Chondrocyte (in vitro differentiated cells): ENCODE measurements around the gene ANO1. TPM values are rescaled to one million over a fixed set of nuclear protein-coding genes. Genes with fewer than 3 reads are reported as not detected.

Source experiments
- DNase-seq: peaks from one replicate; pipeline ENCODE4 v3.0.0; 2021; ENCODE audit warnings: mixed read lengths, low spot score
- H3K27ac Mint-ChIP-seq: one replicate; pipeline ENCODE4 v1.8.0; 2021; ENCODE audit warnings: mild to moderate bottlenecking, moderate library complexity, mixed read lengths; ENCODE audit not compliant: unreplicated experiment
- H3K27me3 Mint-ChIP-seq: 2 replicates; pipeline ENCODE4 v1.8.0; 2021; ENCODE audit warnings: low read depth, mixed read lengths
- H3K36me3 Mint-ChIP-seq: 2 replicates; pipeline ENCODE4 v1.8.0; 2021; ENCODE audit warnings: low read depth, mixed read lengths
- H3K4me1 Mint-ChIP-seq: 2 replicates; pipeline ENCODE4 v1.8.0; 2021; ENCODE audit warnings: low read depth, mild to moderate bottlenecking, mixed read lengths
- H3K4me3 Mint-ChIP-seq: one replicate; pipeline ENCODE4 v1.8.0; 2021; ENCODE audit warnings: mild to moderate bottlenecking, moderate library complexity, mixed read lengths; ENCODE audit not compliant: unreplicated experiment
- H3K9me3 Mint-ChIP-seq: 2 replicates; pipeline ENCODE4 v1.8.0; 2021; ENCODE audit warnings: low read depth, mixed read lengths
- CTCF ChIP-seq: fragments of 200-600 bp; sonication (generic); IDR thresholded peaks from 2 replicates; pipeline ENCODE4 v1.5.0; 2021; ENCODE audit warnings: antibody characterized with exemption, mild to moderate bottlenecking, moderate library complexity
- total RNA-seq: library from RNA; stranded (reverse); gene quantifications from 3 replicates; pipeline ENCODE4 v1.2.1, GENCODE V29; 2021

ANO1 gene
- total RNA-seq, 1 donor from 2014 or later: 1.5 TPM

DNA sequence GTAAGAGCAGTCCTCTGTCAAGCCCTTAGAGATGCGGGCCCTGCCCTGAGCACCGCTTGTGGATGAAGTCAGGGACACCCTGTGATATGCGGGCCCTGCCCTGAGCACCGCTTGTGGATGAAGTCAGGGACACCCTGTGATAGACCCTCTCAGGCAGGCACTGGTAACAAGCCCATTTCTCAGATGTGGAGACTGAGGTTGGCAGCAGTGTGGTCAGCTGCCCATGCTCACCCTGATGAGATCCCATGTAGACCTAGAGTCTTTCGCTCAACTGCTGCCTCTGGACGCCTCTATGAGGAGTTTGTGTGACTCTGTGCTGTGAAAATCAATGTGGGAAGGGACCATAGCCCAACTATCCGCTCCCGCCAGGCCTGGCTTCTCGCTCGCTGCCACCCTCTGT lies 66.1 kb downstream of the ANO1 start:
- no peak for TF ChIP-seq CTCF
- no peak overlapping the region for H3K27ac Mint-ChIP-seq
- H3K36me3 Mint-ChIP-seq: no peaks in the 10 kb centered on the region
- no peak for DNase-seq
- peaks cover 17% of the 10 kb centered on the region for H3K4me1 Mint-ChIP-seq
- H3K9me3 Mint-ChIP-seq: no peaks in the 10 kb centered on the region
- H3K4me3 Mint-ChIP-seq: no peak overlapping the region
- H3K27me3 Mint-ChIP-seq: peaks cover 26% of the 10 kb centered on the region

GRCh38 chr11:70145071-70145470 lies 67.0 kb downstream of the ANO1 start:
- Mint-ChIP-seq H3K9me3 (no peaks in the 10 kb centered on the region), H3K27me3 (peaks cover 26% of the 10 kb centered on the region), H3K27ac (no peak overlapping the region), H3K4me3 (no peak overlapping the region), H3K4me1 (peaks cover 22% of the 10 kb centered on the region), H3K36me3 (no peaks in the 10 kb centered on the region)
- TF ChIP-seq CTCF: no peak
- no peak for DNase-seq

DNA sequence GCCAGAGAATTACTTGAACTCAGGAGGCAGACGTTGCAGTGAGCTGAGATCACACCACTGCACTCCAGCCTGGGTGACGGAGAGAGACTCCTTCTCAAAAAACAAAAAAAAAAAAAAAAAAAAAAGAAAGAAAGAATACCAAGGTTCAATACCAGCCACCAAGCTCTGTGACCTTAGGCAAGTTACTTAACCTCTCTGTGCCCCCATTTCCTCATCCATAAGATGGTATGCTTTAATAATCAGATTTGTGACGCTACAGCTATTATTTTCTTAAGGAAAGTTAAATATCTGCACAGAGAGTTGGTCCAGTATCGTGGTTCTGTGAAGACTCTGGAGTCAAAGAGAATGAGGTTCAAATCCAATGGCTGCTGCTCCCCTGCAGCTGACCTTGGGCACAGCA lies 67.7 kb downstream of the ANO1 start:
- no peak for TF ChIP-seq CTCF
- Mint-ChIP-seq H3K4me1 (peaks cover 21% of the 10 kb centered on the region), H3K27me3 (peaks cover 24% of the 10 kb centered on the region), H3K27ac (no peak overlapping the region), H3K4me3 (no peak overlapping the region), H3K36me3 (no peaks in the 10 kb centered on the region), H3K9me3 (no peaks in the 10 kb centered on the region)
- no peak for DNase-seq

DNA sequence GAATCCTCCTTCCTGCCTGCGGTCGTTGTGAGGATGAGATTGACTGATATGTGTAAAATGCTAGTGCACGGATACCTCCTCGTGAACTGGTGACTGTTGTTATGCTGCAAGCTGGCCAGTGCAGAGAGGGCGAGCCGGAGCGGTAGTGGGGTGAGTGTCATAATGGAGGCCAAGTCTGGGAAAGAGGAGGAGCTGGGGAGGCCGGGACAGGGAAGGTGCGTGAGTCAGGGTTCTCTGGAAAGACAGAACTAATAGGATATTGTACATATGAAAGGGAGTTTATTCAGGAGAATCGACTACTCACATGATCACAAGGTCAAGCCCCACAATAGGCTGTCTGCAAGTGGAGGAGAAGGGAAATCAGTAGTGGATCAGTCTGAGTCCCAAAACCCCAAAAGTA lies 68.2 kb downstream of the ANO1 start:
- no peak for DNase-seq
- Mint-ChIP-seq H3K9me3 (no peaks in the 10 kb centered on the region), H3K4me3 (no peak overlapping the region), H3K27ac (no peak overlapping the region), H3K4me1 (peaks cover 16% of the 10 kb centered on the region), H3K27me3 (peaks cover 25% of the 10 kb centered on the region), H3K36me3 (no peaks in the 10 kb centered on the region)
- TF ChIP-seq CTCF: no peak

- Mint-ChIP-seq H3K9me3 (no peaks in the 10 kb centered on the region), H3K27ac (no peak overlapping the region), H3K4me3 (no peak overlapping the region), H3K36me3 (no peaks in the 10 kb centered on the region), H3K27me3 (peaks cover 25% of the 10 kb centered on the region), H3K4me1 (peaks cover 9% of the 10 kb centered on the region)
- DNase-seq: no peak
- TF ChIP-seq CTCF: no peak
Measured at GRCh38 chr11:70146895-70147520, 68.9 kb downstream of the ANO1 start.
